Retinal pigment epithelial cell (primary cell): ENCODE measurements around the gene GPRASP3.

Experiments
- DNase-seq: peaks from one replicate; pipeline ENCODE4 v3.0.0-alpha.2; 2010; ENCODE audit warnings: low read depth
- H3K4me3 ChIP-seq: 2 replicates; pipeline ENCODE4 v1.5.1; 2011; ENCODE audit warnings: mild to moderate bottlenecking, low read length, control low read depth, moderate library complexity
- CTCF ChIP-seq: conservative IDR thresholded peaks from 2 replicates; pipeline ENCODE4 v1.5.1; 2011; ENCODE audit warnings: low read depth, low read length, control low read depth, inconsistent platforms

The GPRASP3 gene

DNA sequence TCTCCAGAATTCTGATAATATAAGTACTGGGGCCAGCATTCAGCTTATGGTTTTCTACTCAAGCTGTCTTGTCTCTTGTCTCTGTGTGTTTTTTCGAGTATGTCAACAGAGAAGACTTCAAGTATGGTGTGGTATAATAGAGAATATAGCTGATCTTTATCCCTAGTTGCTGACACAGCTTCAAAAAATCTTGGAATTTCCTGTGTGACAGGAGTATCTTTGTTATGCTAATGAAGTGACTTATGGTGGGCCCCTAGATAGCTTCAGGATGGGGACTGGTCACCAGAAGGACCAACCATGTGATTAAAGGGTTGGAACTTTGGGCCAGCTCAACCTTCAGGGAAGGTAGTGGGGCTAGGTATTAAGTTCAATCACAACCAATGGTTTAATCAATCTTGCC, 2.9 kb downstream of the GPRASP3 start:
- TF ChIP-seq CTCF, result no peak
- no peak for DNase-seq
- H3K4me3 ChIP-seq, result no peak overlapping the region

DNA sequence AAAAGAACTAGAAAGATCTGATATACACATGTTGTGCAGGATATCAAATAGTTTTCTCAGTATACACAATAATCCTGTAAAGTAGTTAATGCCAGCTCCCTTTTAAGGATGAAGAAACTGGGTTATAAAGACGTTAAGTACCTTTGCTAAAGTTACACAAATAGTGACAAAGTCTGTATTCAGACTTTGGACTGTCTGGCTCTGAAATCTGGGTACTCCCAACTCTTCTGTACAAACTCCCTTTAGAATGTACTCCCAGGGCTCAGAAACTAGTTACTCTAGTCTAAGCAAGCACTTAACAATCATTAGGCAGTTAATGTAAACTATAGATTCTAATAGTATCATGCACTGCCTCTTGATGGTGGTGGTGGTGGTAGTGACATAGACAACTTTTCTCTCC, 7.2 kb downstream of the GPRASP3 start:
- no peak for TF ChIP-seq CTCF
- no peak for DNase-seq
- no peak overlapping the region for H3K4me3 ChIP-seq

GRCh38 chrX:102728646-102729045, 8.1 kb downstream of the GPRASP3 start:
- H3K4me3 ChIP-seq, result no peak overlapping the region
- no peak for TF ChIP-seq CTCF
- DNase-seq, result no peak

GRCh38 chrX:102739657-102740056, 19.1 kb downstream of the GPRASP3 start:
- no peak for DNase-seq
- no peak overlapping the region for H3K4me3 ChIP-seq
- no peak for TF ChIP-seq CTCF

DNA sequence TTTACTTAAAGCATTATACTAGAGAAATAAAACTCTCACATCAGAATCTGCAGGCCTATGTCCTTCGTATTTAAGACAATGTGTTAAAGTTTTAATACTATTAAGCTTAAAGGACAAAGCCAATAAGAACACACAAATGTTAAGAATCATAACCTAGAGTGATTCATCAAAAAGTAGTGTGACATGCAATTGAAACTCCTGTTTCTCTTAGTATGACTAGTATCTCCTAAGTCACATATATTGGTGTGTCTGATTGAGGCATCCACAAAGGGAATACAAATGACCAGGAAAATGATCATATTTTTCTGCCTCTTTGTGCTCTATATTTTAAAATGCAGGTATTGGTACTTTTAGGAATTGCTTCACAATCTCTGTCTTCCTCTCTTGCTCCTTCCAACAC, 23.8 kb downstream of the GPRASP3 start:
- no peak for TF ChIP-seq CTCF
- no peak for DNase-seq
- no peak overlapping the region for H3K4me3 ChIP-seq

DNA sequence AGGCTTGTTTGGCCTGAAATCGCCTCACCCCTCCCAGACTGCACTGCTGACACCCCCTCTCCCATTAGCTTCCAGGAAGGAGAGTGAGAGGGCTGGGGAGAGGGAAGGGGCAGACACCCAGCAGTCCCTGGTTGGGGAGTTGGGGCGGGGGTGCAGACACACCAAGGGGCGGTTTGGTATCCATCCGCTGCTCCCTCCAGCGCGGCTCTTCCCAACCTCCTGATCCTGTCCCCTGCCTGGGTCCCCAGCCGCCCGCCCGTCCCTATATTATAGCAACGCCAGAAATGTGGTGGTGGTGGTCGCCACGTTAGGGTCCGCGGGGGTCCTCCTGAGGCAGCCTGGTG, 24.9 kb downstream of the GPRASP3 start:
- TF ChIP-seq CTCF, result no peak
- peak overlapping the region; percentile 65 for H3K4me3 ChIP-seq
- DNase-seq, result no peak

DNA sequence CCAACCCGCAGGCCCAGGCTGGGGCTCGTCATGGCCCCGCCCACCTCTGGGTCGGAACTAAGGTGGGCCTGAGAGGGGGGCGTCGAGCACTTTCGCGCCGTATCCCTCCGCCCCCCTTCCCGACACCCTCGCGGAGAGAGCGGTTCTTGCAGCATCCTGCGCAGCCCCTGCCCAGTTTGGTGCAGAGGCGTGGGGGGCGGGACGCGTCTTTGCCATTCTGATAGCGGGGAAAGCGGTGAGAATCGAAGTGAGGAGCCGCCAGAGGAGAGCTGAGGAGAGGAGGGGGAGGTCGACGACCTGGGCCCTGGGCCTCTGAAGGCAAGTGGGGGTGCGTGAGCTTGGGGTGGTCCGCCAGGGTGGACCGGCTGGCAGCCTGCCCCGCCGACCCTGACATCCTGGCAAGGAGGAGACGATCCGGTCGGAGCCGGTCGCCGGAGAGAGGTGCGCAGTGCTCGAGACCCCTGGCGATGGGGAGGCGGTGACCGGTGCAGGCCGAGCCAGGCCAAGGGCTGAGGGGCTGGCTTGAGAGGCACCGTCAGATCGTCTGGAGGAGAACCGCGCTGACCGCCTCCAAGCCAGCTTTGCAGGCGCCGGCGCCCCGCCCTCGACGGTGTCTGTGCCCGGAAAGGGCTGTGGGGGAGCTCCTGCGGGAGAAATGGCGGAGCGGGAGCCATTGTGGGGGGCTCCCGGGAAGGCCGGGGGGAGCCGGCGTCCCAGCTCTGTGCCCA, 25.5 kb downstream of the GPRASP3 start:
- no peak for TF ChIP-seq CTCF
- no peak for DNase-seq
- H3K4me3 ChIP-seq, result peak overlapping the region; percentile 65
